Endothelial cell (in vitro differentiated cells): Measurements from ENCODE around the gene RMC1. TPM values are rescaled to one million over a fixed set of nuclear protein-coding genes. Genes with fewer than 3 reads are reported as not detected.

Source experiments
- DNase-seq: peaks from one replicate; pipeline ENCODE4 v3.0.0; 2021; ENCODE audit warnings: low spot score
- H3K27ac Mint-ChIP-seq: one replicate; pipeline ENCODE4 v1.8.0; 2021; ENCODE audit warnings: mixed read lengths, inconsistent platforms; ENCODE audit not compliant: unreplicated experiment
- H3K27me3 Mint-ChIP-seq: one replicate; pipeline ENCODE4 v1.8.0; 2021; ENCODE audit warnings: mild to moderate bottlenecking, moderate library complexity, mixed read lengths, inconsistent platforms; ENCODE audit not compliant: unreplicated experiment
- H3K36me3 Mint-ChIP-seq: one replicate; pipeline ENCODE4 v1.8.0; 2021; ENCODE audit warnings: mild to moderate bottlenecking, low read depth, mixed read lengths, inconsistent platforms; ENCODE audit not compliant: unreplicated experiment
- H3K4me1 Mint-ChIP-seq: one replicate; pipeline ENCODE4 v1.8.0; 2021; ENCODE audit warnings: mild to moderate bottlenecking, mixed read lengths, inconsistent platforms; ENCODE audit not compliant: unreplicated experiment
- H3K4me3 Mint-ChIP-seq: one replicate; pipeline ENCODE4 v1.8.0; 2021; ENCODE audit warnings: mild to moderate bottlenecking, mixed read lengths, inconsistent platforms; ENCODE audit not compliant: unreplicated experiment
- H3K9me3 Mint-ChIP-seq: one replicate; pipeline ENCODE4 v1.8.0; 2021; ENCODE audit warnings: mixed read lengths, inconsistent platforms; ENCODE audit not compliant: unreplicated experiment
- total RNA-seq: library from RNA; stranded (reverse); fragmentation: NEBNext Ultra II Directional; extraction: Animal tissue kit (Norgen Biotek cat#: 25700); gene quantifications from one replicate; pipeline ENCODE4 v1.2.1, GENCODE V29; 2021; ENCODE audit not compliant: unreplicated experiment
- TF ChIP-seq, protein P1 (sequence below): fragments of 200-600 bp; sonication (generic); IDR thresholded peaks from one replicate; pipeline ENCODE4 v1.5.0; 2021; ENCODE audit warnings: antibody characterized with exemption; ENCODE audit not compliant: unreplicated experiment

Gene RMC1
- total RNA-seq, 1 donor from 2014 or later = 11.7 TPM

- Mint-ChIP-seq H3K27ac (no peak overlapping the region), H3K36me3 (peaks cover 35% of the 10 kb centered on the region), H3K4me1 (no peaks in the 10 kb centered on the region), H3K9me3 (no peaks in the 10 kb centered on the region), H3K4me3 (no peak overlapping the region), H3K27me3 (no peaks in the 10 kb centered on the region)
- no peak for DNase-seq
- TF ChIP-seq, protein P1, sequence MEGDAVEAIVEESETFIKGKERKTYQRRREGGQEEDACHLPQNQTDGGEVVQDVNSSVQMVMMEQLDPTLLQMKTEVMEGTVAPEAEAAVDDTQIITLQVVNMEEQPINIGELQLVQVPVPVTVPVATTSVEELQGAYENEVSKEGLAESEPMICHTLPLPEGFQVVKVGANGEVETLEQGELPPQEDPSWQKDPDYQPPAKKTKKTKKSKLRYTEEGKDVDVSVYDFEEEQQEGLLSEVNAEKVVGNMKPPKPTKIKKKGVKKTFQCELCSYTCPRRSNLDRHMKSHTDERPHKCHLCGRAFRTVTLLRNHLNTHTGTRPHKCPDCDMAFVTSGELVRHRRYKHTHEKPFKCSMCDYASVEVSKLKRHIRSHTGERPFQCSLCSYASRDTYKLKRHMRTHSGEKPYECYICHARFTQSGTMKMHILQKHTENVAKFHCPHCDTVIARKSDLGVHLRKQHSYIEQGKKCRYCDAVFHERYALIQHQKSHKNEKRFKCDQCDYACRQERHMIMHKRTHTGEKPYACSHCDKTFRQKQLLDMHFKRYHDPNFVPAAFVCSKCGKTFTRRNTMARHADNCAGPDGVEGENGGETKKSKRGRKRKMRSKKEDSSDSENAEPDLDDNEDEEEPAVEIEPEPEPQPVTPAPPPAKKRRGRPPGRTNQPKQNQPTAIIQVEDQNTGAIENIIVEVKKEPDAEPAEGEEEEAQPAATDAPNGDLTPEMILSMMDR = no peak
These were observed 38.2 kb downstream of the RMC1 start for GRCh38 chr18:23541349-23542093.

- H3K36me3 Mint-ChIP-seq = peaks cover 32% of the 10 kb centered on the region
- TF ChIP-seq, protein P1 = no peak
These were observed 39.1 kb downstream of the RMC1 start for GRCh38 chr18:23542461-23542860.

GRCh38 chr18:23545247-23545789 lies 42.0 kb downstream of the RMC1 start:
- H3K4me3 Mint-ChIP-seq = no peak overlapping the region
- no peaks in the 10 kb centered on the region for H3K27me3 Mint-ChIP-seq
- H3K27ac Mint-ChIP-seq = no peak overlapping the region
- DNase-seq = no peak
- no peaks in the 10 kb centered on the region for H3K4me1 Mint-ChIP-seq
- H3K36me3 Mint-ChIP-seq = peaks cover 15% of the 10 kb centered on the region
- TF ChIP-seq, protein P1 = no peak
- no peaks in the 10 kb centered on the region for H3K9me3 Mint-ChIP-seq

More at GRCh38 chr18:23542461-23542860, 39.1 kb downstream of the RMC1 start:
- no peaks in the 10 kb centered on the region for H3K4me1 Mint-ChIP-seq
- no peak overlapping the region for H3K27ac Mint-ChIP-seq
- H3K9me3 Mint-ChIP-seq = no peaks in the 10 kb centered on the region
- DNase-seq = no peak
- no peaks in the 10 kb centered on the region for H3K27me3 Mint-ChIP-seq
- H3K4me3 Mint-ChIP-seq = no peak overlapping the region

DNA sequence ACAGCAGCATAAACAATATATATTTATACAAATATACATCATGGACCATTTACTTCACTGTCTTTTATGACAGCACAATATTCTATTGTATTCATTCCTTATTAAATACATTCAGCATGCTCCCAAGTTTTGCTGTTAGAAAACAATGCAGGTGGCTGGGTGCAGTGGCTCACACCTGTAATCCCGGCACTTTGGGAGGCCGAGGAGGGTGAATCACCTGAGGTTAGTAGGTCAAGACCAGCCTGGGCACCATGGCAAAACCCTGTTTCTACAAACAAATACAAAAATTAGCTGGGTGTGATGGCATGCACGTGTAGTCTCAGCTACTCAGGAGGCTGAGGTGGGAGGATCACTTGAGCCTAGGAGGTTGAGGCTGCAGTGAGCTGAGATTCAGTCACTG lies 44.0 kb downstream of the RMC1 start:
- no peaks in the 10 kb centered on the region for H3K4me1 Mint-ChIP-seq
- H3K9me3 Mint-ChIP-seq = no peaks in the 10 kb centered on the region
- no peaks in the 10 kb centered on the region for H3K27me3 Mint-ChIP-seq
- peaks cover 21% of the 10 kb centered on the region for H3K36me3 Mint-ChIP-seq
- DNase-seq = no peak
- no peak overlapping the region for H3K4me3 Mint-ChIP-seq
- TF ChIP-seq, protein P1 = no peak
- no peak overlapping the region for H3K27ac Mint-ChIP-seq

DNA sequence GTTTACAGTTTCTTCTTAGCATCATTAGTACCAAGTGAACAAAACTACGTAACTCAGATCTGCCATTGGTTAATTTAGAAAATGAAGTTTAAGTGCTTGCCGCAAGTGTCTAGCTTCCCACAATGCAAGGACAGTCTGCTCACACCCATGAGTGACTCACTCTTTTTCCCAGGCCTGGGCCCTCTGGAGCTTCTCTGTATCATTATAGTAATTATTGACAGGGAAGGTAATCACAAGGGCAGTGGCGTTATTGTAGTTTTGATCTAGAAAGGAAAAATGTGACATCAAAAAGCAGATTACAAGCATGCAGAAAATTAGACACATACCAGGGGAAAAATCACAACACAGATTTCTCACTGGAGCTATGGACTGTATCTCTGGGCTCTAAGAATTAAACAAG lies 44.5 kb downstream of the RMC1 start:
- H3K4me3 Mint-ChIP-seq = no peak overlapping the region
- H3K9me3 Mint-ChIP-seq = no peaks in the 10 kb centered on the region
- TF ChIP-seq, protein P1 = no peak
- no peak for DNase-seq
- H3K4me1 Mint-ChIP-seq = no peaks in the 10 kb centered on the region
- H3K27ac Mint-ChIP-seq = no peak overlapping the region
- H3K27me3 Mint-ChIP-seq = no peaks in the 10 kb centered on the region
- peaks cover 26% of the 10 kb centered on the region for H3K36me3 Mint-ChIP-seq
